HUES6 (cell line): ENCODE data around the gene URM1.
"Not testable (repeated sequence)": the region's sequence is repeated elsewhere in the genome, so short reads cannot be mapped to it uniquely, and the experiment has no call there.

Experiments
- H3K27ac ChIP-seq: 2 replicates; pipeline ENCODE4 v1.7.0; 2013; ENCODE audit warnings: low read depth, mild to moderate bottlenecking, low read length, inconsistent platforms
- H3K27me3 ChIP-seq: 2 replicates; pipeline ENCODE4 v1.6.1; 2013; ENCODE audit warnings: low read length; ENCODE audit not compliant: control insufficient read depth, insufficient read depth
- H3K36me3 ChIP-seq: 2 replicates; pipeline ENCODE4 v1.6.1; 2013; ENCODE audit warnings: low read length; ENCODE audit not compliant: control insufficient read depth, insufficient read depth
- H3K4me1 ChIP-seq: 2 replicates; pipeline ENCODE4 v1.6.1; 2013; ENCODE audit warnings: low read length; ENCODE audit not compliant: control insufficient read depth, insufficient read depth
- H3K4me3 ChIP-seq: 2 replicates; pipeline ENCODE4 v1.5.1; 2013; ENCODE audit warnings: low read depth, low read length
- H3K9ac ChIP-seq: one replicate; pipeline ENCODE4 v1.6.1; 2013; ENCODE audit warnings: mild to moderate bottlenecking, low read length
- H3K9me3 ChIP-seq: 2 replicates; pipeline ENCODE4 v1.6.1; 2013; ENCODE audit warnings: low read depth, low read length; ENCODE audit not compliant: control insufficient read depth, insufficient read depth

URM1 gene

DNA sequence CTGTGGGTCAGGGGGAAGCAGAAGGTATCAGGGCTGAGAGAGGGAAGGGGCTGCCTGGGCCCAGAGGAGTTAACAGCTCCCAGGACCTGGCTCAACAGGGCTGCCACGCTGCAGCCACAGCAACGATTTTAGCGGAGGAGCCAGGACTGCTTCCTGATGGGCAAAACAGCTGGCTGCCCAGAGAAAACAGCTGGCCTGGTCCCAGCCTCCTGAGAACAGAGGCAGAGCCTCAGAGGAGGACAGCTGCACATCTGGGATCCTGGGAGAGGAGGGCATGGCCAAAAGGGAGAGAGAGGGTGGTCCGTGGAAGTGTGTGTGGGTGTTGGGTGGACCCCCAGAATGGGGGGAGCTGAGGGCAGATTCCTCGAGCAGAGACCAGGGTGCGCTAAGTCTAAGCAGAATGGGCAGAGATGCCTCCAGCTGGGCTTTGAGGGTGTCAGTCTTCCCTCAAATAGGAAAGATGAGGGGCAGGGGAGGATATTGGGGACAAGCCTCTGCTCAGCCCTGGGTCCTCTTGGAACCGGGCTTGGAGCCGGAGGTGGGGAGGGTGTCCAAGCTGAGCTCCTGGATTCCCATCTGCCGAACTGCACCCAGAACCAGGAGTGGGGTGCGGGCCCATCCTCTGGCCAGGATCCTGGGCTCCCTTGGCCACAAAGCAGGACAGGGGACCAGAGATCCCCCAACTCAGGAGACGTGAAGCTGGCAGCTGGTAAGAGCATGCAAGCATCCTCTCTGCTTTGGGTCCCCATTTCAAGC is 40.4 kb downstream of the URM1 start:
- H3K27me3 ChIP-seq = peaks cover 82% of the 10 kb centered on the region
- peaks cover 37% of the 10 kb centered on the region for H3K4me1 ChIP-seq
- no peaks in the 10 kb centered on the region for H3K9me3 ChIP-seq
- H3K9ac ChIP-seq = no peak overlapping the region
- no peak overlapping the region for H3K4me3 ChIP-seq
- H3K36me3 ChIP-seq = no peaks in the 10 kb centered on the region
- no peak overlapping the region for H3K27ac ChIP-seq

DNA sequence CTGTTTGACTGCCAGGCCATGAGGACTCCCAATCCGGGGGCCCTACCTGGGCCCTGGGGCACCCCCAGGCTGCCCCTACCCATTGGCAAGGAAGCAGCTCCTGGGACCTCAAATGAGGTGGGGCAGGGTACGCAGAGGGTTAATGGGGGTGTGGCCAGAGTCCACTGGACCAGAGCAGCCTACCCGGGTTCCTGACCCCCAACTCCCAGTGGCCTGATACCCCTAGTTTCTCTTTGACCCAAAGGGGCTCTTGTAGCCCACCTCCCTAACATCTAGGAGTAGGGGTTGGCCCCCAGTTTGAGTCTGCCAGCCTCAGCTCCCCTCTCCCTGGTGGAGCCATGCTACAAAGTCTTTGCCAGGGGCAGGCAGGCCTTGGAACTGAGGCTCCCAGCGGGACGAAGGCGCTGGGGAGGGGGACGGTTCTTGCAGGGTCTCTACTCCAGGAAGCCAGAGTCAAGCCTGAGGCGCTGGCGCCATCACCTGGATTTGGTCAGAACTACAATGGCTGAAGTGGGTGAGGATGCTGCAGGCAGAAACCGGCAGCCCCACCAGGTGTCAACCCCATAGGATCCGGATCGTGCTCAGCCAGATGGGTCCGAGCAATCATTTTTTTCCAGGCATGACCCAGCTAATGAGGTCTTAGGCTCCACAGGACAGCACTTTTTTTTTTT is 41.1 kb downstream of the URM1 start:
- Histone ChIP-seq H3K27me3 (peaks cover 79% of the 10 kb centered on the region), H3K4me1 (peaks cover 32% of the 10 kb centered on the region), H3K9ac (no peak overlapping the region), H3K9me3 (no peaks in the 10 kb centered on the region), H3K27ac (no peak overlapping the region), H3K36me3 (no peaks in the 10 kb centered on the region), H3K4me3 (no peak overlapping the region)

DNA sequence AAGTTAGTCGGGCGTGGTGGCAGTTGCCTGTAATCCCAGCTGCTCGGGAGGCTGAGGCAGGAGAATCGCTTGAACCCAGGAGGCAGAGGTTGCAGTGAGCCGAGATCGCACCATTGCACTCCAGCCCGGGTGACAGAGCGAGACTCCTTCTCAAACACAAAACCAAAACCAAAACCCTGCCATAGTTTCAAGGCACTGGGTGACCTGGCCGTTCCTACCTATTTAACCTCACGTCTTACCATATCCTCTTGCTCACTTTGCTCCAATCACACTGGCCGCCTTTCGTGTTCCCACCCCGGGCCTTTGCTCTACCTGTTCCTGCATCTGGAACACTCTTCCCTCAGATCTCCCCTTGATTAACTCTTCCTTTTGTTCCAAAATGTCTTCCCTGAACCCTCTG is 42.6 kb downstream of the URM1 start:
- H3K27ac ChIP-seq, H3K4me3 ChIP-seq, H3K9me3 ChIP-seq, H3K9ac ChIP-seq, H3K36me3 ChIP-seq: not testable (repeated sequence)
- peaks cover 25% of the 10 kb centered on the region for H3K4me1 ChIP-seq
- peaks cover 79% of the 10 kb centered on the region for H3K27me3 ChIP-seq

DNA sequence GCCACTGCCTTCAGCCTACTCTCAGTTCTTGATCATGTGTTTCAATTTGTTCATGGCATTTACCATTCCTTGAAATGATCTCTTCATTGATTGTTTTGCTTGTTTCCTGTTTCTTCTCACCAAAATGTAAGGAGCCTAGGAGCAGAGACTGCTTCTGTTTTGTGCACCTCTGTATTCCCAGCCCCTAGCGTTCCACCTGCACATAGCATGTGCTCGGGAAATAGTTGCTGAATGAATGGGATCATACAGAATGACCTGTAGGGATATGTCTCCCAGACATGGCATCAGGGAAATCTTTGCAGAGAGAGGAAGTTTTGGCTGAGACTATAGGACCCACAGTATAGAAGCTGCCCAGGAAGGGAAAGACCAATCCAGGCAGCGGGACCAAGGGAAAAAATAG is 43.3 kb downstream of the URM1 start:
- H3K9ac ChIP-seq = no peak overlapping the region
- H3K9me3 ChIP-seq = no peaks in the 10 kb centered on the region
- H3K4me1 ChIP-seq = peaks cover 27% of the 10 kb centered on the region
- H3K36me3 ChIP-seq = no peaks in the 10 kb centered on the region
- no peak overlapping the region for H3K4me3 ChIP-seq
- H3K27me3 ChIP-seq = peaks cover 79% of the 10 kb centered on the region
- H3K27ac ChIP-seq = no peak overlapping the region

DNA sequence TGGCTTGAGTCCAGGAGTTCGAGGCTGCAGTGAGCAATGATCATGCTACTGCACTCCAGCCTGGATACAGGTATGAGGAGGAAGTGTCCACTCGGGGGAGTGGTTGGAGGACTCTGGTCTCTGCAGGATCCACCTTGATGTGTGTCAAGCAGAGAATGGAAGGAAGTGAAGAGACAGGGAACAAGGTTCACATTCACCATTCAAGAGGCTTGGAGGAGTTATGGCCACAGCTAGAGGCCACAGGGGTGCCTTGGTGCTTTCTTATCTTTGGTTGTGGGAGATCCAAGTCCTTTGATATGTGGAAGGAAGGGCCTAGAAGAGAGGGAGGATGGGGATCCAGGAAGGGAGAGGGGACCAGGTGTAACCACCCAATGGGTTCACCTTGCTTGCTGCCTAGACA is 44.1 kb downstream of the URM1 start:
- Histone ChIP-seq H3K4me1 (peaks cover 23% of the 10 kb centered on the region), H3K9ac (no peak overlapping the region), H3K9me3 (no peaks in the 10 kb centered on the region), H3K27ac (no peak overlapping the region), H3K27me3 (peaks cover 79% of the 10 kb centered on the region), H3K36me3 (no peaks in the 10 kb centered on the region), H3K4me3 (no peak overlapping the region)

DNA sequence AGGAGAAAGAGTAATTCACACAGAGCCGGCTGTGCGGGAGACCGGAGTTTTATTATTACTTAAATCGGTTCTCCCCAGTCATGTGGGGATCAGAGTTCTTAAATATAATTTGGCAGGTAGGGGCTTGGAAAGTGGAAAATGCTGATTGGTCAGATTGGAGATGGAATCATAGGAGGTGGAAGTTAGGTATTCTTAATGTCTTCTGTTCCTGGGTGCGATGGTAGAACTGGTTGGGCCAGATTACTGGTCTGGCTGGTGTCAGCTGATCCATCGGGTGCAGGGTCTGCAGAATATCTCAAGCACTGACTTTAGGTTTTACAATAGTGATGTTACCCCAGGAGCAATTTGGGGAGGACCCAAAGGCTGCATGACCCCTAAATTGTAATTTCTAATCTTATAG is 44.8 kb downstream of the URM1 start:
- Histone ChIP-seq H3K9me3 (no peaks in the 10 kb centered on the region), H3K4me3 (no peak overlapping the region), H3K27me3 (peaks cover 75% of the 10 kb centered on the region), H3K36me3 (no peaks in the 10 kb centered on the region), H3K9ac (no peak overlapping the region), H3K27ac (no peak overlapping the region), H3K4me1 (peaks cover 24% of the 10 kb centered on the region)

DNA sequence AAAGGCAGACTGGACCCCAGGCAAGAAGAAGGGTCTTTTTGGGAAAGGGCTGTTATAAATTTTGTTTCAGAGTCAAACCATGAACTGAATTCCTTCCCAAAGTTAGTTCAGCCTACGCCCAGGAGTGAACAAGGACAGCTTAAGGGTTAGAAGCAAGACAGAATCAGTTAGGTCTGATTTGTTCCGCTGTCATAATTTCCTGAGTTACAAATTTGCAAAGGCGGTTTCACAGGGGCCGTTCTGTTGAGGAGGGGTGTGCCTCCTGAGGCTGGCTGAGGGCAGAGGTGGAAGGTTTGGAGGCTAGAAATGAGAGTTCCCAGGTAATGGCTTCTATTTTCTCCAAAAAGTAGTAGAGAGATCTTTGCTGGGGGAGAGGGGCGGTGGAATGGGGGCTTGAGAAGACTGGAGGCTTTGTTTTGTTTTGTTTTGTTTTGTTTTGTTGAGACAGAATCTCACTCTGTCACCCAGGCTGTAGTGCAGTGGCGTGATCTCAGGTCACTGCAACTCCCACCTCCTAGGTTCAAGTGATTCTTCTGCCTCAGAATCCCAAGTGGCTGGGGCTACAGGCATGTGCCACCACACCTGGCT is 45.4 kb downstream of the URM1 start:
- Histone ChIP-seq H3K4me3 (no peak overlapping the region), H3K9me3 (no peaks in the 10 kb centered on the region), H3K27me3 (peaks cover 75% of the 10 kb centered on the region), H3K4me1 (peaks cover 28% of the 10 kb centered on the region), H3K27ac (no peak overlapping the region), H3K9ac (no peak overlapping the region), H3K36me3 (no peaks in the 10 kb centered on the region)

DNA sequence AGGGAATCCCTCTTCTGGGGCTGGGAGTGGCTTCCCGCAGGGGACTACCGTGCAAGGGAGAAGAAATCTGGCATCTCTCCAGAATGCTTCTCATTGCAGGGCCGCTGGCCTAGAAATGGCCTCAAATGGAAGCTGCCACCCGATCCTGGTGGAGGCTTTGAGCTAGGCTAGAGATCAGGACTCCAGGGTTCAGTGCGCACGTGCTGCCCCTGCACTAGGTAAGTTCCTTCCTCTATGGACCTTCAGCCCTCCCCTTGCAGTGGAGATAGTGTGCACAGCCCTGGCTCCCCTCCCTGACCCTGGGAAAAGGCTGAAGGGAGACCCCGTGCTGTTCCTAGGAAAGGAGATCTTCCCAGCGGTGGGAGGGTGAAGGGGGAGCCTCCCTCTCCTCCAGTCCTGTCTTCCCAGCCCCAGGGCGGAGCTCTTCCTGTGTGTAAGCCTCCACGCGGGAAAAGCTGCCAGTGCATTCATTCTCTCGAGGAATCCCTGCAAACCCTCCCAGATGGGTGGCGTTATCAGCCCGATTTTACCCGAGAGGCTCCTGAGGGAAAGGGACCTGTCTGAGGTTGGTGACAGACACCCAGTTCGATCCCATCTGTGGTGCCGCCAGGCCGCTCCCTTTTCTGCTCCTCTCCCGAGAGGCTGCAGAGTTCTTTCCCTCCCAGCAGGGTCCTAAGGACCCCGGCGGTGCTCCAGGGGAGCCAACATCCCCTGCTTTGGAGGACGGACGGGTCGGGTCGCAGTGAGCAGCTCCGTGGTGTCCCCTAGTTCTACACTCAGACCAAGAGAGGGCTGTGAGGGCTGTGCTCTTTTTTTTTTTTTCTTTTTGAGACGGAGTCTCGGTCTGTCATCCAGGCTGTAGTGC is 48.1 kb downstream of the URM1 start:
- Histone ChIP-seq H3K9me3 (no peaks in the 10 kb centered on the region), H3K4me1 (peaks cover 23% of the 10 kb centered on the region), H3K9ac (no peak overlapping the region), H3K4me3 (peak overlapping the region; percentile 91), H3K27ac (no peak overlapping the region), H3K27me3 (peaks cover 73% of the 10 kb centered on the region), H3K36me3 (no peaks in the 10 kb centered on the region)

DNA sequence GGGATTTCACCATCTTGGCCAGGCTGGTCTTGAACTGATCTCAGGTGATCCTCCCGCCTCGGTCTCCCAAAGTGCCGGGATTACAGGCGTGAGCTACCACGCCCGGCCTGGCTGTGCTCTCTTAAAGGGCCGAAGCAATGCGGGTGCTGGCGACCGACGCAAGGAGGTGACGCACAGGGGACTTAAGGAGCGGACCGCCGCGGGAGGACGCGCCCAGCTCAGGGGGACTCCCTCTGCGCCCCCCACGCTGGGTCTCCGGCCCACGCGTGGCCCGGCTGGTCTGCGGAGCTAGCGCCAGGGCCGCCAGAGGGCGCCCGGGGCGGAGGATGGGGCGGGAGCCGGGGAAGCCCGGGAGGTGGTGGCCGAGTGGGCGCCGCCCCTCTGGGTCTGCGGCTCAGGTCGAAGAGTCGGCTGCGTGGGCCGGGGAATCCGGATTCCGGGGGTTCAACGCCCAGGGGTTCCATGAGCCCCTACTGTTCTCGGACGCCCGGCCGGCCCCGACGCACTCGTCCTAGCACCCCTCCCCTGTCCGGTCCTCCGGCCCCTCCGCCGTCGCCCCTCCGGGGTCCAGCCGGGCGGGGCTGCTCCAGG is 49.0 kb downstream of the URM1 start:
- Histone ChIP-seq H3K4me1 (peaks cover 23% of the 10 kb centered on the region), H3K27me3 (peaks cover 64% of the 10 kb centered on the region), H3K27ac (no peak overlapping the region; the same call in 1 of the 2 replicates)

DNA sequence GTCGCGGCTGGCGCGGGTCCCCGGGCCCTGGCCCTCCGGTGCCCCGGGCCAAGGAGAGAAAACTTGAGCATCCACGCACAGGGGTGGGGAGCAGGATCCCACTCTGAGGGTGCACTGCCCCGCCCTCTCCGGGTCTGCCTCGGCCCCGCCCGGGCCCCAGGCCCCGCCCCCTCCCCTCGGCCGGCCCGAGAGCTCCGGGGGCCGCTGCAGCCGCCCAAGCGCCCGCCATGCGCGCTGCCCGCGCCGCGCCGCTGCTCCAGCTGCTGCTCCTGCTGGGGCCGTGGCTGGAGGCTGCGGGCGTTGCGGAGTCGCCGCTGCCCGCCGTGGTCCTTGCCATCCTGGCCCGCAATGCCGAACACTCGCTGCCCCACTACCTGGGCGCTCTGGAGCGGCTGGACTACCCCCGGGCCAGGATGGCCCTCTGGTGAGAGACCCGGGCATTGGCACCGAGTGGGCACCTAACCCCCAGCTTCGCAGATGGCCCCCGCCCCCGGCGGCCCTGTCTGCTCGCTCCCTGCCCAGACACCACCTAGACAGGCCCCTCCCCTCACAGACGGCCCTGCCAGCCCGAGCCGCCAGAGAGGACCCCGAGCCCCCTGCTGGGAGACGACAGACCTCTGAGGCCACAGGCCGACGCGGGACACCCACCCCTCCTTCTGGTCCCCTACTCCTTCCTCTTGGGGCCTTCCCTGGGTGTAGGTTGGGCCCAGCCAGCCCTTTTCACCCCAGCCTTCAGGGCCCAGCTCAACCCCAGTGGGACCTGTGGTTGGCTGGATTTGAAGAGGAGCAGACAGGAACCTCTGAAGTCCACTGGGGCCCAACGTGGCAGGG is 49.7 kb downstream of the URM1 start, which contains the start of gene CERCAM:
TSS of gene CERCAM (plus strand) at position 207 of the 831 bp plus-strand sequence. CDS start at position 228, 21 bp downstream.
- Histone ChIP-seq H3K4me3 (peak within 1 kb of the TSS; percentile 91), H3K27me3 (peaks cover 60% of the 10 kb centered on the region), H3K9me3 (no peaks in the 10 kb centered on the region), H3K4me1 (peaks cover 23% of the 10 kb centered on the region), H3K9ac (peak within 1 kb of the TSS; percentile 71), H3K27ac (no peak within 1 kb of the TSS; the same call in 1 of the 2 replicates), H3K36me3 (no peaks in the 10 kb centered on the region)

More for the DNA sequence above, 49.0 kb downstream of the URM1 start:
- peak overlapping the region; percentile 91 for H3K4me3 ChIP-seq
- H3K9ac ChIP-seq = peak overlapping the region; percentile 54
- H3K36me3 ChIP-seq = no peaks in the 10 kb centered on the region
- no peaks in the 10 kb centered on the region for H3K9me3 ChIP-seq
